Inferior parietal cortex (tissue), 1 donor: ENCODE results near the gene CACNA2D4.
"Not testable (repeated sequence)": the region's sequence is repeated elsewhere in the genome, so short reads cannot be mapped to it uniquely, and the experiment has no call there.

Source experiments
- DNase-seq: peaks from one replicate; pipeline ENCODE4 v3.0.0-alpha.2; 2016; ENCODE audit errors: extremely low spot score

CACNA2D4 gene

DNA sequence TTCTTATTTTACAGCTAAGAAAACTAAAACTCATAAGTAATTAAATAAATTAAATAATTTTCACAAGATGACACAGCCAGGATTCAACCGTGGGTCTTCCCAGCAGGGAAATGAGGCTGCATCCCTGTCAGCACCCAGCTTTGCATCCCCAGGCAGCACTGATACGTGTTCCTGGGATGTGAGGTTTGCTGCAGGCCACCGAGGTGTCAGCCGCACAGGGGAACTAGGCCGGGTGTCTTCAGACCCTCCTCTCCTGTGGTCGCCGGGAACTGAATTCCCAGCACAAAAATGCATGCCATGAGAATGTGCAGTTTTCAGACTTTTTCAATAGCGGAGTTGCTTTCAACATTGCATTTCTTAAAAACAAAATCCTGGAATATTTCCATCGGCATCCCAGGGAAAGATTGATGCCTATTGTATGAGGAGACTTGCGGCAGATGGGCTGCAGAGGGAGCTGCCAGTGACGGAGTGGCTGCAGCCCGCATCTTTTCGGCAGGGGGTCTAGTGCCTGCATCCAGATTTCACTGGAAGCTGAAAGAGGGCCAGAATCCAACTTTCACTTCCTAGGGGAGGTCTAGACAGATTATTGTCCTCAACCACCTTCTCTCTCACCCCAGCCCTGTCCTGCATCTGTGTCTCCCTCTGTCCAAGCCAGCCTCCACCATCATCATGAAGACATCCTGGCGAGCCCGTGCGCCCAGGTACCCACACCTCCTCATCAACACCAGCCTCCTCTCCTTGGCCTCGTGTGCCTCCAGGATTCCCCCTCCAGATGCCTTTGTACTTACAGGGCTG is 85.5 kb downstream of the CACNA2D4 start:
- DNase-seq, result no peak

- no peak for DNase-seq
Observed at GRCh38 chr12:1830981-1831963, 87.2 kb downstream of the CACNA2D4 start.

- no peak for DNase-seq
Observed at GRCh38 chr12:1830401-1830845, 88.0 kb downstream of the CACNA2D4 start.

- DNase-seq, result no peak
Observed at GRCh38 chr12:1829306-1829900, 89.0 kb downstream of the CACNA2D4 start.

- DNase-seq, result no peak
Observed at GRCh38 chr12:1828856-1829255, 89.6 kb downstream of the CACNA2D4 start.

GRCh38 chr12:1827826-1828805 is 90.3 kb downstream of the CACNA2D4 start:
- DNase-seq, result no peak

GRCh38 chr12:1826867-1827705 is 91.4 kb downstream of the CACNA2D4 start:
- no peak for DNase-seq

DNA sequence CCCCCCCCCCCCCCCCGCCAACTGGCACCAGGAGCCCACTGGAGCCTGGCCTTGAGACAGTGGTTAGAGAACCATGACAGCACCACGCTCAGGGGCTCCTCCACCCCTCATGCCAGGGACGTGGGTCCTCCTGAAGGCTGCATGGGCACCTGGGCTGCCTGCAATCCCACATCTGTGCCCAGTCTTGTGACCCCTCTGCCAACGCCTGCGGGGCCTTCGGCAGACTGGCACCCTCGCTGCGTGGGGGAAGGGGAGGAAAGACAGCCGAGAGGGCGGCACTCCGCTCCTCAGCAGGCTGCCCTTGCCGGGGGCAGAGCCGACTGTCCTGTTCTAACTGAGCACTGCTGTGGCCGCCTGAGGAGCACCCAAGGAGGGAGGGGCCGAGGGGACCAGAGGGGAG is 92.1 kb downstream of the CACNA2D4 start:
- DNase-seq, result no peak

GRCh38 chr12:1825382-1826102 is 92.9 kb downstream of the CACNA2D4 start:
- no peak for DNase-seq

GRCh38 chr12:1823237-1823636 is 95.2 kb downstream of the CACNA2D4 start:
- no peak for DNase-seq

- no peak for DNase-seq
Observed at GRCh38 chr12:1822699-1823098, 95.8 kb downstream of the CACNA2D4 start.

GRCh38 chr12:1821805-1822204 is 96.6 kb downstream of the CACNA2D4 start:
- no peak for DNase-seq

- no peak for DNase-seq
Observed at GRCh38 chr12:1820896-1821291, 97.6 kb downstream of the CACNA2D4 start.

- DNase-seq, result no peak
Observed at GRCh38 chr12:1820191-1820895, 98.1 kb downstream of the CACNA2D4 start, which contains the start of gene LRTM2. Gene LRTM2 (plus strand): TSS chr12:1820565. CDS start chr12:1828149, 7,584 bp downstream.

- DNase-seq, result no peak
Observed at GRCh38 chr12:1819571-1819970, 98.9 kb downstream of the CACNA2D4 start.

GRCh38 chr12:1819050-1819449 is 99.4 kb downstream of the CACNA2D4 start:
- DNase-seq, result no peak

DNA sequence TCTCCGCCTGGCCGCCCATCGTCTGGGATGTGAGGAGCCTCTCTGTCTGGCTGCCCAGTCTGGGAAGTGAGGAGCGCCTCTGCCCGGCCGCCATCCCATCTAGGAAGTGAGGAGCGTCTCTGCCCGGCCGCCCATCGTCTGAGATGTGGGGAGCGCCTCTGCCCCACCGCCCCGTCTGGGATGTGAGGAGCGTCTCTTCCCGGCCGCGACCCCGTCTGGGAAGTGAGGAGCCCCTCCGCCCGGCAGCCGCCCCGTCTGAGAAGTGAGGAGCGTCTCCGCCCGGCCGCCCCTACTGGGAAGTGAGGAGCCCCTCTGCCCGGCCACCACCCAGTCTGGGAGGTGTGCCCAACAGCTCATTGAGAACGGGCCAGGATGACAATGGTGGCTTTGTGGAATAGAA is 100.5 kb downstream of the CACNA2D4 start:
- not testable (repeated sequence) for DNase-seq

DNA sequence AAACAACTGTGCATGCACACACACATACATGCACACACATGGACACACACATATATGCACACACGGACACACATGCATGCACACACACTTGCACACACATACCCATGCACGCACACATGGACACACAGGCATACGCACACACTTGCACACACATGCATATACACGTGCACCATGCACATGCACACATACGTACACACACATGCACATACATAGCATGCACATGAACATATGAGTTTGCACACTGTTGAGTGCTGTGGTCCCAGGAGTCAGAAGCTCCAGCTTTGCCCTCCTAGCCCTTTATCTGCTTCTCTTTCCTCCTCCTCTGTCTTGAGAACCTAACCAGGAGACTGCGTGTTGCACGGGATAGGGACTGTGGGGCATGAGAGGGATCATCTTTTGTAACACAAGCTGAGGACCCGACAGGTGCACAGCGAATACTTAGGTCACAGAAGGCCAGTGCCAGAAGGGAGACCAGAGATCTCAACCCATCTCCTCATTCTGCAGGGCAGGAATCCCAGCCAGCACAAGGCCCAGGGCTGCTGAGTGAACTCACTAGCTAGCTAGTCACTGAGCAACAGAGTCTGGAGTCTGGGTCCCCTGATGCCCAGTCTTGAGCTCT is 101.6 kb downstream of the CACNA2D4 start:
- no peak for DNase-seq
